Measurements from ENCODE around the gene TCF7L2.

GRCh38 chr10:113076949-113077348, 126.9 kb downstream of the TCF7L2 start:
- no peak for TF ChIP-seq POLR2A (IDR thresholded peaks at IDR 0.05)
- TF ChIP-seq CTCF (IDR thresholded peaks at IDR 0.05) = no peak
